Activated B cell treated with CpG ODN at 0.5 μM for 24 hours (primary cell): ENCODE data around the gene TMEM219. TPM values are rescaled to one million over a fixed set of nuclear protein-coding genes. Genes with fewer than 3 reads are reported as not detected.

Experiments used
- ATAC-seq: fragments of 200-7000 bp; cut with Tn5 transposase; one replicate; pipeline ENCODE4 v1.10.0; 2021; ENCODE audit warnings: low read depth, mild to moderate bottlenecking, moderate library complexity
- CTCF ChIA-PET: fragments of 350-600 bp; sonication (Branson Sonifier 250); formaldehyde crosslinking; loops from one replicate; lab custom pipeline; 2021; ENCODE audit warnings: antibody characterized with exemption; lab: Charles Lee
- POLR2A ChIA-PET: fragments of 350-600 bp; sonication (Branson Sonifier 250); formaldehyde crosslinking; loops from one replicate; lab custom pipeline; 2021; ENCODE audit warnings: antibody characterized with exemption; lab: Charles Lee
- DNase-seq: peaks from one replicate; pipeline ENCODE4 v3.0.0; 2022
- H3K27ac Mint-ChIP-seq: one replicate; pipeline ENCODE4 v1.8.0; 2020; ENCODE audit warnings: mixed read lengths
- H3K27me3 Mint-ChIP-seq: one replicate; pipeline ENCODE4 v1.8.0; 2021; ENCODE audit warnings: mixed read lengths
- H3K36me3 Mint-ChIP-seq: one replicate; pipeline ENCODE4 v1.8.0; 2021; ENCODE audit warnings: low read depth, mixed read lengths
- H3K4me1 Mint-ChIP-seq: one replicate; pipeline ENCODE4 v1.8.0; 2021; ENCODE audit warnings: mixed read lengths
- H3K4me3 Mint-ChIP-seq: one replicate; pipeline ENCODE4 v1.8.0; 2020; ENCODE audit warnings: mild to moderate bottlenecking, mixed read lengths
- H3K9me3 Mint-ChIP-seq: one replicate; pipeline ENCODE4 v1.8.0; 2020; ENCODE audit warnings: mixed read lengths
- intact Hi-C: fragments of 100-400 bp; cut with micrococcal nuclease; formaldehyde crosslinking; loops from one replicate; pipeline ENCODE4 v1.15.1; 2024
- total RNA-seq: library from RNA; stranded (reverse); gene quantifications from 2 replicates; pipeline ENCODE4 v1.2.3, GENCODE V29; 2022
- TF ChIP-seq, protein P1 (sequence below): fragments of 200-600 bp; IDR thresholded peaks from one replicate; pipeline ENCODE4 v1.8.0; 2022; ENCODE audit warnings: antibody characterized with exemption, mild to moderate bottlenecking

TMEM219 gene
- total RNA-seq, 1 donor from 2014 or later, result 50.3 TPM

DNA sequence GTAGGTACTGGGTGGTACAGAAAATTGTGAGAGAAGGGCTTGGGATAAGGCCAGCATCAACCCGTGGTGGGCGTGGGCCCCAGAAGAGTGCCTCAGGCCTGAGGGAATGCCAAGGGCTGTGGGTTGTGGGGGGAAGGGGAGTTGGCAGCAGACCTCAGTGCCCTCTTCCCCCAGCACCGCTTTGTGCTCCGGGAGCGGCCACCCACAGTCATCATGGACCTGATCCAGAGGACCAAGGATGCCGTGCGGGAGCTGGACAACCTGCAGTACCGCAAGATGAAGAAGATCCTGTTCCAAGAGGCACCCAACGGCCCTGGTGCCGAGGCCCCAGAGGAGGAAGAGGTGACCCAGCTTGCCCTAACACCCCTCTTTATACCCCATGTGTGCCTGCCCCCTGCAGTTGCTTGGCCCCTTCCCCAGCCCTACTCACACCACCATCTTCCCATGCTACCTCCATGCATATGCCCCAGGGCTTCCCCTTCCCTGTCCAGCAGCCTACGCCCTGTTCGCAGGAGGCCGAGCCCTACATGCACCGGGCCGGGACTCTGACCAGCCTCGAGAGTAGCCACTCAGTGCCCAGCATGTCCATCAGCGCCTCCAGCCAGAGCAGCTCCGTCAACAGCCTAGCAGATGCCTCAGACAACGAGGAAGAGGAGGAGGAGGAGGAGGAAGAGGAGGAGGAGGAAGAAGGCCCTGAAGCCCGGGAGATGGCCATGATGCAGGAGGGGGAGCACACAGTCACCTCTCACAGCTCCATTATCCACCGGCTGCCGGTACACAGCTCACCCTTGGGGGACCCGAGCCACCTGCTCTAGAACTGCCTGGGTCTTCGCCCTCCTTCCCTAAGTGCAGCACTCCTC, 20.9 kb downstream of the TMEM219 start:
- DNase-seq, result no peak
- intact Hi-C loops, result no loop called here
- H3K27ac Mint-ChIP-seq, result no peak overlapping the region
- no peaks in the 10 kb centered on the region for H3K27me3 Mint-ChIP-seq
- ATAC-seq, result no peak
- no peak overlapping the region for H3K4me3 Mint-ChIP-seq
- TF ChIP-seq, protein P1, sequence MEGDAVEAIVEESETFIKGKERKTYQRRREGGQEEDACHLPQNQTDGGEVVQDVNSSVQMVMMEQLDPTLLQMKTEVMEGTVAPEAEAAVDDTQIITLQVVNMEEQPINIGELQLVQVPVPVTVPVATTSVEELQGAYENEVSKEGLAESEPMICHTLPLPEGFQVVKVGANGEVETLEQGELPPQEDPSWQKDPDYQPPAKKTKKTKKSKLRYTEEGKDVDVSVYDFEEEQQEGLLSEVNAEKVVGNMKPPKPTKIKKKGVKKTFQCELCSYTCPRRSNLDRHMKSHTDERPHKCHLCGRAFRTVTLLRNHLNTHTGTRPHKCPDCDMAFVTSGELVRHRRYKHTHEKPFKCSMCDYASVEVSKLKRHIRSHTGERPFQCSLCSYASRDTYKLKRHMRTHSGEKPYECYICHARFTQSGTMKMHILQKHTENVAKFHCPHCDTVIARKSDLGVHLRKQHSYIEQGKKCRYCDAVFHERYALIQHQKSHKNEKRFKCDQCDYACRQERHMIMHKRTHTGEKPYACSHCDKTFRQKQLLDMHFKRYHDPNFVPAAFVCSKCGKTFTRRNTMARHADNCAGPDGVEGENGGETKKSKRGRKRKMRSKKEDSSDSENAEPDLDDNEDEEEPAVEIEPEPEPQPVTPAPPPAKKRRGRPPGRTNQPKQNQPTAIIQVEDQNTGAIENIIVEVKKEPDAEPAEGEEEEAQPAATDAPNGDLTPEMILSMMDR, result no peak
- CTCF ChIA-PET, result no interaction called here
- no peaks in the 10 kb centered on the region for H3K4me1 Mint-ChIP-seq
- POLR2A ChIA-PET, result interaction anchor here (0.5 kb wide), 1 partner anchor 177 kb away, joined by 4 read pairs; no protein-coding TSS in a partner anchor
- H3K9me3 Mint-ChIP-seq, result no peaks in the 10 kb centered on the region
- H3K36me3 Mint-ChIP-seq, result peaks cover 89% of the 10 kb centered on the region

GRCh38 chr16:29983420-29984136, 21.7 kb downstream of the TMEM219 start:
- peaks cover 89% of the 10 kb centered on the region for H3K36me3 Mint-ChIP-seq
- ChIA-PET CTCF (no interaction called here), POLR2A (no interaction called here)
- no peaks in the 10 kb centered on the region for H3K9me3 Mint-ChIP-seq
- ATAC-seq (no peak), DNase-seq (no peak)
- no peaks in the 10 kb centered on the region for H3K27me3 Mint-ChIP-seq
- TF ChIP-seq, protein P1, result no peak
- no peak overlapping the region for H3K27ac Mint-ChIP-seq
- intact Hi-C loops, result no loop called here
- no peaks in the 10 kb centered on the region for H3K4me1 Mint-ChIP-seq
- no peak overlapping the region for H3K4me3 Mint-ChIP-seq

DNA sequence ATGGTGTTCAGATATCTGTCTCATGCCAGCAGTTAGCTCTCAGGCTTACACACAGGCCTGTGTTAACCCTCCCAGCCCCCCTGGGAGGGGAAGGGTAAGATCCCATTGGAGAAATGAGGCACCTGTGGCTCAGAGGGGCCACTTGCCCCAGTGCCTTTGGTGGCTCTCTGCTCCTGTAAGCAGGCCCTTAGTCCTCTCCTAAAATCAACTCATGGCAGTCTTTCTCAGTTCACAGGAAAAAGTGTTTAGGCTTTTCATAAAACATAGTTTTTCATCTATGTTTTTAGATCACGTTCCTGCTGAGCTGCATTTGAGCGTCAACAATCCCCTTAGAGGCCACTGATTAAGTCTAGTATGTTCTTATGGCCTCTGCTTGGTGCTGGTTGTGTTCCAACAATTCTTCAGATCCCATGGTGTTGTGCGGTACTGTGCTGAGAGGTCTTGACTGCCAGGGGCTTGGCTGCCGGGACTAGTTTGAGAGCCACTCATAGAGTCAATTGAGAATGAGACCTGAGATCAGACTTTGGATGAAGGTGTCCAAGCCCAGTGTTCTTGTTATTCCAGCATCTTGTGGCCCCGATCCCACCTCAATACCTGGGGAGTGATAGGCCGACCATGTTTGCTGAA, 22.4 kb downstream of the TMEM219 start:
- peaks cover 88% of the 10 kb centered on the region for H3K36me3 Mint-ChIP-seq
- H3K4me3 Mint-ChIP-seq, result no peak overlapping the region
- no peaks in the 10 kb centered on the region for H3K4me1 Mint-ChIP-seq
- H3K9me3 Mint-ChIP-seq, result no peaks in the 10 kb centered on the region
- TF ChIP-seq, protein P1, result no peak
- intact Hi-C loops, result no loop called here
- DNase-seq, result no peak
- ATAC-seq, result no peak
- no peaks in the 10 kb centered on the region for H3K27me3 Mint-ChIP-seq
- ChIA-PET CTCF (no interaction called here), POLR2A (no interaction called here)
- no peak overlapping the region for H3K27ac Mint-ChIP-seq

GRCh38 chr16:29984764-29985147, 22.9 kb downstream of the TMEM219 start:
- H3K9me3 Mint-ChIP-seq, result no peaks in the 10 kb centered on the region
- no peak overlapping the region for H3K4me3 Mint-ChIP-seq
- H3K4me1 Mint-ChIP-seq, result no peaks in the 10 kb centered on the region
- peaks cover 88% of the 10 kb centered on the region for H3K36me3 Mint-ChIP-seq
- TF ChIP-seq, protein P1, result no peak
- no peak overlapping the region for H3K27ac Mint-ChIP-seq
- H3K27me3 Mint-ChIP-seq, result no peaks in the 10 kb centered on the region
- intact Hi-C loops, result no loop called here
- ChIA-PET POLR2A (no interaction called here), CTCF (no interaction called here)
- no peak for DNase-seq
- ATAC-seq, result no peak
